Measurements from ENCODE around the gene PRKAG2. TPM values are rescaled to one million over a fixed set of nuclear protein-coding genes. Genes with fewer than 3 reads are reported as not detected.

Gene PRKAG2
- polyA plus RNA-seq, 3 donors = 29.2 to 59.8 (median 30.9) TPM

DNA sequence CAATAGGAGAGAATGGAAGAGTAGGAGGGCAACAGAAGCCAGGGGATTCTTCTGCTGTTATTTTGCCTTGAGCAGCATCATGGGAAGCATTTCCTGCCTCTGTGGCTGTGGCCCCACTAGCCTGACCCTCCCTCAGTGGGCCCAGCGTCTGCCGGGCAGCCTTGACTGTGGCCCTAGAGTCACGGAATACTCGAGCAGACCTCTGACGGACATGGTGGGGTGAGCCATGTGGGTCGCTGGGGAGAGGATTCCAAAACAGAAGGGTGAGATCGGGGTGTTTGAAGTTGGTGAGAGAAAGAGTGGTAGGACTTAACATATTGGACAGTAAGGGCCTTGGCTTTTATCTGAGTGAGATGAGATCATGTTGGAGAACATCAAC is 8.3 kb upstream of the PRKAG2 start:
- peaks cover 3 to 12% (median 11%) of the 10 kb centered on the region in 3 donors for H3K27me3 Mint-ChIP-seq (ENCODE audit: low read depth in 3 of 3)
- DNase-seq = no peak
- H3K4me3 Mint-ChIP-seq = no peak overlapping the region
- no peak overlapping the region for H2AFZ ChIP-seq (ENCODE audit: insufficient read depth, low read depth, low read length, poor library complexity, severe bottlenecking)
- H3K4me1 ChIP-seq (ENCODE audit: control insufficient read depth in 1 of 2, insufficient read depth in 2 of 2, low read length in 2 of 2) = peaks cover 4 to 5% of the 10 kb centered on the region in 2 donors
- H3K9ac ChIP-seq (ENCODE audit: insufficient read depth, low read length, poor library complexity, severe bottlenecking) = no peak overlapping the region
- H3K27ac Mint-ChIP-seq = no peak overlapping the region
- no peaks in the 10 kb centered on the region for H3K36me3 ChIP-seq (replicated peaks in 1 of 2; ENCODE audit: control insufficient read depth in 1 of 2, insufficient read depth in 2 of 2, low read length in 2 of 2)
- peaks cover 11% of the 10 kb centered on the region for H3K4me1 Mint-ChIP-seq
- H3K79me2 ChIP-seq (ENCODE audit: insufficient read depth, low read length) = no peaks in the 10 kb centered on the region
- no peaks in the 10 kb centered on the region for H4K20me1 ChIP-seq (ENCODE audit: insufficient read depth, low read length)
- peaks cover 0 to 1% (median 0%) of the 10 kb centered on the region in 7 donors for H3K9me3 Mint-ChIP-seq
- no peak for TF ChIP-seq CTCF (IDR thresholded peaks at IDR 0.05)
- no peaks in the 10 kb centered on the region for H3K9me3 ChIP-seq (replicated peaks in 1 of 2; ENCODE audit: control insufficient read depth in 1 of 2, insufficient read depth in 1 of 2, low read length in 2 of 2)
- no peaks in the 10 kb centered on the region for H3K27me3 ChIP-seq (ENCODE audit: control insufficient read depth in 2 of 2, insufficient read depth in 2 of 2, low read length in 2 of 2)
- intact Hi-C loops (cut with micrococcal nuclease) = no loop called here
- 98% methylated on average over 7 of the region's 7 CpGs for WGBS (ENCODE audit: insufficient coverage)
- no peaks in the 10 kb centered on the region for H3K36me3 Mint-ChIP-seq
- H3K4me2 ChIP-seq (replicated peaks; ENCODE audit: extremely low read depth, low read length, poor library complexity, severe bottlenecking) = no peak overlapping the region
- H3K4me3 ChIP-seq (replicated peaks in 1 of 3; ENCODE audit: low read depth in 2 of 3, low read length in 3 of 3) = no peak overlapping the region
- no peak overlapping the region for H3K27ac ChIP-seq (ENCODE audit: low read depth in 1 of 2, low read length in 2 of 2)

GRCh38 chr7:151884312-151885201 is 7.6 kb upstream of the PRKAG2 start:
- no peak for TF ChIP-seq CTCF (IDR thresholded peaks at IDR 0.05)
- H3K4me2 ChIP-seq (replicated peaks; ENCODE audit: extremely low read depth, low read length, poor library complexity, severe bottlenecking) = no peak overlapping the region
- Mint-ChIP-seq H3K9me3 (peaks cover 0 to 1% (median 0%) of the 10 kb centered on the region in 7 donors), H3K4me3 (no peak overlapping the region), H3K27me3 (ENCODE audit: low read depth in 3 of 3) (peaks cover 3 to 12% (median 10%) of the 10 kb centered on the region in 3 donors), H3K27ac (no peak overlapping the region), H3K4me1 (peaks cover 9% of the 10 kb centered on the region), H3K36me3 (no peaks in the 10 kb centered on the region)
- no peaks in the 10 kb centered on the region for H3K9me3 ChIP-seq (replicated peaks in 1 of 2; ENCODE audit: control insufficient read depth in 1 of 2, insufficient read depth in 1 of 2, low read length in 2 of 2)
- intact Hi-C loops (cut with micrococcal nuclease) = no loop called here
- no peaks in the 10 kb centered on the region for H3K79me2 ChIP-seq (ENCODE audit: insufficient read depth, low read length)
- no peak for DNase-seq
- H4K20me1 ChIP-seq (ENCODE audit: insufficient read depth, low read length) = no peaks in the 10 kb centered on the region
- no peak overlapping the region for H2AFZ ChIP-seq (ENCODE audit: insufficient read depth, low read depth, low read length, poor library complexity, severe bottlenecking)
- no peak overlapping the region for H3K27ac ChIP-seq (ENCODE audit: low read depth in 1 of 2, low read length in 2 of 2)
- H3K4me3 ChIP-seq (replicated peaks in 1 of 3; ENCODE audit: low read depth in 2 of 3, low read length in 3 of 3) = no peak overlapping the region
- no peaks in the 10 kb centered on the region for H3K27me3 ChIP-seq (ENCODE audit: control insufficient read depth in 2 of 2, insufficient read depth in 2 of 2, low read length in 2 of 2)
- no peaks in the 10 kb centered on the region for H3K36me3 ChIP-seq (replicated peaks in 1 of 2; ENCODE audit: control insufficient read depth in 1 of 2, insufficient read depth in 2 of 2, low read length in 2 of 2)
- H3K4me1 ChIP-seq (ENCODE audit: control insufficient read depth in 1 of 2, insufficient read depth in 2 of 2, low read length in 2 of 2) = peaks cover 0 to 2% of the 10 kb centered on the region in 2 donors
- WGBS (ENCODE audit: insufficient coverage) = 100% methylated on average over 11 of the region's 15 CpGs
- no peak overlapping the region for H3K9ac ChIP-seq (ENCODE audit: insufficient read depth, low read length, poor library complexity, severe bottlenecking)
